ENCODE results near the gene SULT2B1. TPM values are rescaled to one million over a fixed set of nuclear protein-coding genes. Genes with fewer than 3 reads are reported as not detected.
A peak's percentile ranks its signal among the peaks of the same experiment; 100 is the strongest.
"Not testable (repeated sequence)": the region's sequence is repeated elsewhere in the genome, so short reads cannot be mapped to it uniquely, and the experiment has no call there.

The SULT2B1 gene
- total RNA-seq, 2 donors from 2014 or later = not detected

- peak overlapping the region; percentile 51 to 55 for H3K27ac ChIP-seq
Observed at GRCh38 chr19:48513289-48514122, 38.5 kb upstream of the SULT2B1 start.

GRCh38 chr19:48514123-48514458 is 37.9 kb upstream of the SULT2B1 start:
- Histone ChIP-seq H3K4me1 (peaks cover 0 to 28% of the 10 kb centered on the region in 2 donors), H3K36me3 (no peaks in the 10 kb centered on the region), H3K9me3 (no peaks in the 10 kb centered on the region), H3K27me3 (peaks cover 0 to 9% of the 10 kb centered on the region in 2 donors), H3K27ac (no peak overlapping the region), H3K4me3 (peak overlapping the region in 1 of 2 donors; percentile 69)
- DNase-seq (ENCODE audit: low spot score) = no peak
- TF ChIP-seq CTCF (IDR thresholded peaks at IDR 0.05) = no peak

More at GRCh38 chr19:48513289-48514122, 38.5 kb upstream of the SULT2B1 start:
- peaks cover 0 to 28% of the 10 kb centered on the region in 2 donors for H3K4me1 ChIP-seq
- peaks cover 0 to 9% of the 10 kb centered on the region in 2 donors for H3K27me3 ChIP-seq
- no peaks in the 10 kb centered on the region for H3K9me3 ChIP-seq
- no peaks in the 10 kb centered on the region for H3K36me3 ChIP-seq
- no peak for DNase-seq (ENCODE audit: low spot score)
- H3K4me3 ChIP-seq = peak overlapping the region; percentile 63 to 69
- no peak for TF ChIP-seq CTCF (IDR thresholded peaks at IDR 0.05)

- peaks cover 0 to 14% of the 10 kb centered on the region in 2 donors for H3K4me1 ChIP-seq
- no peak overlapping the region for H3K27ac ChIP-seq
- H3K27me3 ChIP-seq = peaks cover 0 to under 1% of the 10 kb centered on the region in 2 donors
- no peak for TF ChIP-seq CTCF (IDR thresholded peaks at IDR 0.05)
- no peak for DNase-seq (ENCODE audit: low spot score)
- no peak overlapping the region for H3K4me3 ChIP-seq
- H3K36me3 ChIP-seq = no peaks in the 10 kb centered on the region
- no peaks in the 10 kb centered on the region for H3K9me3 ChIP-seq
Observed at GRCh38 chr19:48516536-48516935, 35.4 kb upstream of the SULT2B1 start.

GRCh38 chr19:48518207-48518606 is 33.8 kb upstream of the SULT2B1 start:
- no peaks in the 10 kb centered on the region for H3K9me3 ChIP-seq
- H3K4me3 ChIP-seq = no peak overlapping the region
- no peaks in the 10 kb centered on the region for H3K27me3 ChIP-seq
- peaks cover 0 to 5% of the 10 kb centered on the region in 2 donors for H3K4me1 ChIP-seq
- H3K36me3 ChIP-seq = no peaks in the 10 kb centered on the region
- no peak overlapping the region for H3K27ac ChIP-seq
- TF ChIP-seq CTCF (IDR thresholded peaks at IDR 0.05) = no peak
- DNase-seq (ENCODE audit: low spot score) = no peak

- H3K9me3 ChIP-seq; H3K4me1 ChIP-seq; H3K36me3 ChIP-seq; H3K27me3 ChIP-seq; H3K4me3 ChIP-seq; H3K27ac ChIP-seq; DNase-seq (ENCODE audit: low spot score): not testable (repeated sequence)
Observed at GRCh38 chr19:48519426-48519825, 32.5 kb upstream of the SULT2B1 start.

- H3K27ac ChIP-seq = no peak overlapping the region
- no peaks in the 10 kb centered on the region for H3K36me3 ChIP-seq
- no peaks in the 10 kb centered on the region for H3K27me3 ChIP-seq
- no peak for TF ChIP-seq CTCF (IDR thresholded peaks at IDR 0.05)
- H3K4me1 ChIP-seq = no peaks in the 10 kb centered on the region
- H3K4me3 ChIP-seq = no peak overlapping the region
- peaks cover 0 to 12% of the 10 kb centered on the region in 2 donors for H3K9me3 ChIP-seq
- no peak for DNase-seq (ENCODE audit: low spot score)
Observed at GRCh38 chr19:48520134-48520533, 31.8 kb upstream of the SULT2B1 start.
